Measurements from ENCODE around the gene PLPP3.

GRCh38 chr1:56450004-56450666, 129.2 kb downstream of the PLPP3 start:
- TF ChIP-seq CTCF (IDR thresholded peaks at IDR 0.05) (no peak), REST (IDR thresholded peaks at IDR 0.05; ENCODE audit: insufficient read depth in 1 of 2, low read depth in 2 of 2, low read length in 1 of 2) (no peak)
